Tibial nerve (tissue), 4 donors: ENCODE results near the gene ARID3C.
"Not testable (repeated sequence)": the region's sequence is repeated elsewhere in the genome, so short reads cannot be mapped to it uniquely, and the experiment has no call there.

Experiments
- EP300 ChIP-seq, 2 donors: sonication (generic); formaldehyde crosslinking; IDR thresholded peaks; one replicate each; pipeline ENCODE4 v1.6.1; 2017; ENCODE audit warnings: antibody characterized with exemption in 2 of 2, mild to moderate bottlenecking in 1 of 2
- POLR2A ChIP-seq, 2 donors: fragments of 450-650 bp; IDR thresholded peaks; one replicate each; pipeline ENCODE4 v1.6.1; 2017; ENCODE audit warnings: antibody characterized with exemption in 2 of 2, mild to moderate bottlenecking in 2 of 2, moderate library complexity in 2 of 2
- TF ChIP-seq, protein P1 (sequence below), 5 experiments: fragments of 200-600 bp in 3 of 5; fragments of 450-650 bp in 2 of 5; sonication (generic) in 3 of 5; IDR thresholded peaks; one replicate each; pipeline ENCODE4 v1.5.1; 2016 to 2019; ENCODE audit warnings: antibody characterized with exemption in 5 of 5, mild to moderate bottlenecking in 3 of 5, moderate library complexity in 2 of 5

DNA sequence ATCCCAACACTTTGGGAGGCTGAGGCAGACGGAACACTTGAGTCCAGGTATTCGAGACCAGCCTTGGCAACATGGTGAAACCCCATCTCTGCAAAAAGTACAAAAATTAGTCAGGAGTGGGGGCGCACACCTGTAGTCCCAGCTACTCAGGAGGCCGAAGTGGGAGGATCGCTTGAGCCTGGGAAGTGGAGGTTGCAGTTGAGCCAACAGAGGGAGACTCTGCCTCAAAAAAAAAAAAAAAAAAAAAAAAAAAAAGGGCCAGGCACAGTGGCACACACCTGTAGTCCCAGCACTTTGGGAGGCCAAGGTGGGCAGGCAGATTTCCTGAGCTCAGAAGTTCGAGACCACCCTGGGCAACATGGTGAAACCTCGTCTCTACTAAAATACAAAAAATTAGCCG, 10.5 kb upstream of the ARID3C start:
- TF ChIP-seq, protein P1, sequence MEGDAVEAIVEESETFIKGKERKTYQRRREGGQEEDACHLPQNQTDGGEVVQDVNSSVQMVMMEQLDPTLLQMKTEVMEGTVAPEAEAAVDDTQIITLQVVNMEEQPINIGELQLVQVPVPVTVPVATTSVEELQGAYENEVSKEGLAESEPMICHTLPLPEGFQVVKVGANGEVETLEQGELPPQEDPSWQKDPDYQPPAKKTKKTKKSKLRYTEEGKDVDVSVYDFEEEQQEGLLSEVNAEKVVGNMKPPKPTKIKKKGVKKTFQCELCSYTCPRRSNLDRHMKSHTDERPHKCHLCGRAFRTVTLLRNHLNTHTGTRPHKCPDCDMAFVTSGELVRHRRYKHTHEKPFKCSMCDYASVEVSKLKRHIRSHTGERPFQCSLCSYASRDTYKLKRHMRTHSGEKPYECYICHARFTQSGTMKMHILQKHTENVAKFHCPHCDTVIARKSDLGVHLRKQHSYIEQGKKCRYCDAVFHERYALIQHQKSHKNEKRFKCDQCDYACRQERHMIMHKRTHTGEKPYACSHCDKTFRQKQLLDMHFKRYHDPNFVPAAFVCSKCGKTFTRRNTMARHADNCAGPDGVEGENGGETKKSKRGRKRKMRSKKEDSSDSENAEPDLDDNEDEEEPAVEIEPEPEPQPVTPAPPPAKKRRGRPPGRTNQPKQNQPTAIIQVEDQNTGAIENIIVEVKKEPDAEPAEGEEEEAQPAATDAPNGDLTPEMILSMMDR (IDR thresholded peaks at IDR 0.05), result not testable (repeated sequence)
- not testable (repeated sequence) for TF ChIP-seq EP300, POLR2A (IDR thresholded peaks at IDR 0.05)
